ENCODE results near the gene STAB2.

STAB2 gene

DNA sequence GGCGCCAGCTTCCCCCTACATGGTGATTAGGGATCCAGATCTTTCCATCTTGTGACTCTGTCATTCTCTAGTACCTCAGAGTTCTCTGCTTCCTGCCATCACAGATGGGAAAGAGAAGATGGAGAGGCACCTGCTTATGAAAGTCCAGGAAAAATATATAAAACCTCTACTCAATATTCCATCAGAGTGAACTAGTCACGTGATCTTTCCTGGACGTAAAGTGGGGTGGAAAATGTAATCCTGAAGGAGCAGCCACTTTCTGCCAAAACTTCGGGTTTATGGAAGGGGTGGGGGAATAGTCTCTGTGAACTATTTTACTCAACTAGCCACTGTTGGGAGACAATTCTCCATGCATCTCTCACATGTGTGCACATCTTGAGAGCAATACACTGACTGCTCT, 47.7 kb downstream of the STAB2 start:
- H4K20me1 ChIP-seq (ENCODE audit: control insufficient read depth, insufficient read depth, low read depth, low read length) = no peaks in the 10 kb centered on the region
- no peaks in the 10 kb centered on the region for H3K4me1 ChIP-seq (ENCODE audit: control insufficient read depth, low read length)
- H3K36me3 ChIP-seq (ENCODE audit: control insufficient read depth, low read length) = no peaks in the 10 kb centered on the region
- no peak overlapping the region for H3K4me2 ChIP-seq (ENCODE audit: low read length)
- H3K27ac ChIP-seq (ENCODE audit: low read depth, low read length) = no peak overlapping the region
- H3K79me2 ChIP-seq (ENCODE audit: control insufficient read depth, low read length) = no peaks in the 10 kb centered on the region
- no peaks in the 10 kb centered on the region for H3K9me2 ChIP-seq (replicated peaks; ENCODE audit: control insufficient read depth, low read length)
- no peaks in the 10 kb centered on the region for H3K27me3 ChIP-seq (ENCODE audit: control insufficient read depth, low read length)
- no peaks in the 10 kb centered on the region for H3F3A ChIP-seq (ENCODE audit: control insufficient read depth, insufficient read depth)
- TF ChIP-seq, protein P1, sequence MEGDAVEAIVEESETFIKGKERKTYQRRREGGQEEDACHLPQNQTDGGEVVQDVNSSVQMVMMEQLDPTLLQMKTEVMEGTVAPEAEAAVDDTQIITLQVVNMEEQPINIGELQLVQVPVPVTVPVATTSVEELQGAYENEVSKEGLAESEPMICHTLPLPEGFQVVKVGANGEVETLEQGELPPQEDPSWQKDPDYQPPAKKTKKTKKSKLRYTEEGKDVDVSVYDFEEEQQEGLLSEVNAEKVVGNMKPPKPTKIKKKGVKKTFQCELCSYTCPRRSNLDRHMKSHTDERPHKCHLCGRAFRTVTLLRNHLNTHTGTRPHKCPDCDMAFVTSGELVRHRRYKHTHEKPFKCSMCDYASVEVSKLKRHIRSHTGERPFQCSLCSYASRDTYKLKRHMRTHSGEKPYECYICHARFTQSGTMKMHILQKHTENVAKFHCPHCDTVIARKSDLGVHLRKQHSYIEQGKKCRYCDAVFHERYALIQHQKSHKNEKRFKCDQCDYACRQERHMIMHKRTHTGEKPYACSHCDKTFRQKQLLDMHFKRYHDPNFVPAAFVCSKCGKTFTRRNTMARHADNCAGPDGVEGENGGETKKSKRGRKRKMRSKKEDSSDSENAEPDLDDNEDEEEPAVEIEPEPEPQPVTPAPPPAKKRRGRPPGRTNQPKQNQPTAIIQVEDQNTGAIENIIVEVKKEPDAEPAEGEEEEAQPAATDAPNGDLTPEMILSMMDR (IDR thresholded peaks at IDR 0.05; ENCODE audit: low read depth, low read length, poor library complexity, severe bottlenecking) = no peak
- no peak for TF ChIP-seq EZH2phosphoT487 (IDR thresholded peaks at IDR 0.05; ENCODE audit: borderline replicate concordance, low read length)
- no peak overlapping the region for H3K4me3 ChIP-seq (ENCODE audit: low read length)
- H3K9me3 ChIP-seq (ENCODE audit: control insufficient read depth, insufficient read depth, low read length) = no peaks in the 10 kb centered on the region

DNA sequence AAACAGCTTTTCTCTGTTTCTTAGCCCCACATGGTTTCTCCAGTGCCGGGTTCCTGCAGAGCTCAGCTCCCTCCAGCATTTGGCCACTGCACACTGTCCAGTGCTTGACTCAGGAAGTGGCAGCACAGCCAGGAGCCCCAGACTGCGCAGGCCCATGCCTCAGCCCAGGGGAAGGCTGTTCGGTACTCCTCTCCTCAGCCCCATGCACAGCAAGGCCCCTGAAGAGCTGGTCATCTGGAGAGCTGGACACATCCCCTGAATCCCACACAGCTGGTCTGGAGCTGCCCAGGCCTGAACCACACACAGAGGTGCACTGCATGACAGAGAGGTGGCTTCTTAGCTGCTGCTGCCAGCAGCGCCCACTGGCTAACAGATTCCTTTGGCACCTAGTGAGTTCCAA, 48.3 kb downstream of the STAB2 start:
- Histone ChIP-seq H3K4me2 (ENCODE audit: low read length) (no peak overlapping the region), H3K27me3 (ENCODE audit: control insufficient read depth, low read length) (no peaks in the 10 kb centered on the region), H3K4me3 (ENCODE audit: low read length) (no peak overlapping the region), H4K20me1 (ENCODE audit: control insufficient read depth, insufficient read depth, low read depth, low read length) (no peaks in the 10 kb centered on the region), H3F3A (ENCODE audit: control insufficient read depth, insufficient read depth) (no peaks in the 10 kb centered on the region), H3K36me3 (ENCODE audit: control insufficient read depth, low read length) (no peaks in the 10 kb centered on the region), H3K27ac (ENCODE audit: low read depth, low read length) (no peak overlapping the region), H3K9me2 (replicated peaks; ENCODE audit: control insufficient read depth, low read length) (no peaks in the 10 kb centered on the region), H3K79me2 (ENCODE audit: control insufficient read depth, low read length) (no peaks in the 10 kb centered on the region), H3K4me1 (ENCODE audit: control insufficient read depth, low read length) (no peaks in the 10 kb centered on the region), H3K9me3 (ENCODE audit: control insufficient read depth, insufficient read depth, low read length) (no peaks in the 10 kb centered on the region)
- TF ChIP-seq, protein P1 (IDR thresholded peaks at IDR 0.05; ENCODE audit: low read depth, low read length, poor library complexity, severe bottlenecking) = no peak
- no peak for TF ChIP-seq EZH2phosphoT487 (IDR thresholded peaks at IDR 0.05; ENCODE audit: borderline replicate concordance, low read length)

DNA sequence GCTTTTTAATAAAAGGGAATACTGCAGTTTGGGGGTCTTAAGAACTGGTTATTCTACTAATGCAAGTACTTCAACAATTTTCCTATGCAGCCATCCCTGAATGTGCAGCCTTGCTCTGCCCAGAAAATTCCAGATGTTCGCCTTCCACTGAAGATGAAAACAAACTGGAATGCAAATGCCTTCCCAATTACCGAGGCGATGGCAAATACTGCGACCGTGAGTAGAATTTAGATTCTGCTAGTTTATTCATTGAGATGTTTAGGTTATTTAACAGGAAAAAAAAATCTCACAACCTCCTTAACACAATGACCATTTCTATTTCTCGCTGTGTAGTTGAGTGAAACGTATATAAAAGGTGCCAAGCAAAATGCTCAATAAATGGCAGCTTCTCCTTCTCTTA, 49.9 kb downstream of the STAB2 start:
- no peaks in the 10 kb centered on the region for H3F3A ChIP-seq (ENCODE audit: control insufficient read depth, insufficient read depth)
- TF ChIP-seq, protein P1 (IDR thresholded peaks at IDR 0.05; ENCODE audit: low read depth, low read length, poor library complexity, severe bottlenecking) = no peak
- TF ChIP-seq EZH2phosphoT487 (IDR thresholded peaks at IDR 0.05; ENCODE audit: borderline replicate concordance, low read length) = no peak
- no peak overlapping the region for H3K4me2 ChIP-seq (ENCODE audit: low read length)
- no peaks in the 10 kb centered on the region for H4K20me1 ChIP-seq (ENCODE audit: control insufficient read depth, insufficient read depth, low read depth, low read length)
- H3K27me3 ChIP-seq (ENCODE audit: control insufficient read depth, low read length) = no peaks in the 10 kb centered on the region
- no peaks in the 10 kb centered on the region for H3K9me3 ChIP-seq (ENCODE audit: control insufficient read depth, insufficient read depth, low read length)
- H3K9me2 ChIP-seq (replicated peaks; ENCODE audit: control insufficient read depth, low read length) = no peaks in the 10 kb centered on the region
- H3K4me1 ChIP-seq (ENCODE audit: control insufficient read depth, low read length) = no peaks in the 10 kb centered on the region
- H3K4me3 ChIP-seq (ENCODE audit: low read length) = no peak overlapping the region
- H3K79me2 ChIP-seq (ENCODE audit: control insufficient read depth, low read length) = no peaks in the 10 kb centered on the region
- H3K27ac ChIP-seq (ENCODE audit: low read depth, low read length) = no peak overlapping the region
- no peaks in the 10 kb centered on the region for H3K36me3 ChIP-seq (ENCODE audit: control insufficient read depth, low read length)

DNA sequence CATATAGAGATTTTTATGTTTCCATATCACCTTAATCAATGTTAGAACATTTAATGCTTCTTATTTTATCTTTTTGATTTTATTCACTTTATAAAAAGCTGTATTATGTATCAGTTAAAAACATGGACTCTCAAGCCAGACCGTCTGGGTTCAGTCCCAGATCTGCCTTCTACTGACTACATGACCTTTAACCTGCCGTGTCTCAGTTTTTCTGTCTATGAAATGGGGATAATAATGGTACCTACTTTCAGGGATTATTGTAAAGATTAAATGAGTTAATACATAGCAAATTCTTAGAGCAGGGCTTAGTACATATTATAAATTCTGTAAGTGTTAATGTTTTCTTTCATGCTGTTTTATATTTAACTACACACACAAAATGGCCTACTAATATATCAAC, 50.4 kb downstream of the STAB2 start:
- Histone ChIP-seq H3K9me3 (ENCODE audit: control insufficient read depth, insufficient read depth, low read length) (no peaks in the 10 kb centered on the region), H3F3A (ENCODE audit: control insufficient read depth, insufficient read depth) (no peaks in the 10 kb centered on the region), H3K9me2 (replicated peaks; ENCODE audit: control insufficient read depth, low read length) (no peaks in the 10 kb centered on the region), H3K4me1 (ENCODE audit: control insufficient read depth, low read length) (no peaks in the 10 kb centered on the region), H3K36me3 (ENCODE audit: control insufficient read depth, low read length) (no peaks in the 10 kb centered on the region), H4K20me1 (ENCODE audit: control insufficient read depth, insufficient read depth, low read depth, low read length) (no peaks in the 10 kb centered on the region), H3K27me3 (ENCODE audit: control insufficient read depth, low read length) (no peaks in the 10 kb centered on the region), H3K27ac (ENCODE audit: low read depth, low read length) (no peak overlapping the region), H3K4me2 (ENCODE audit: low read length) (no peak overlapping the region), H3K79me2 (ENCODE audit: control insufficient read depth, low read length) (no peaks in the 10 kb centered on the region), H3K4me3 (ENCODE audit: low read length) (no peak overlapping the region)
- TF ChIP-seq, protein P1 (IDR thresholded peaks at IDR 0.05; ENCODE audit: low read depth, low read length, poor library complexity, severe bottlenecking) = no peak

Measured in DOHH2 (cell line).